Activated CD8-positive, alpha-beta memory T cell treated with anti-CD3 and anti-CD28 coated beads, Interleukin-2, amount 50 U/mL, for 24 hours (primary cell): ENCODE data around the gene UBE2E2.

ENCODE experiments used
- DNase-seq: peaks from one replicate; pipeline ENCODE4 v3.0.0-alpha.2; 2020; ENCODE audit errors: extremely low read depth

The UBE2E2 gene

DNA sequence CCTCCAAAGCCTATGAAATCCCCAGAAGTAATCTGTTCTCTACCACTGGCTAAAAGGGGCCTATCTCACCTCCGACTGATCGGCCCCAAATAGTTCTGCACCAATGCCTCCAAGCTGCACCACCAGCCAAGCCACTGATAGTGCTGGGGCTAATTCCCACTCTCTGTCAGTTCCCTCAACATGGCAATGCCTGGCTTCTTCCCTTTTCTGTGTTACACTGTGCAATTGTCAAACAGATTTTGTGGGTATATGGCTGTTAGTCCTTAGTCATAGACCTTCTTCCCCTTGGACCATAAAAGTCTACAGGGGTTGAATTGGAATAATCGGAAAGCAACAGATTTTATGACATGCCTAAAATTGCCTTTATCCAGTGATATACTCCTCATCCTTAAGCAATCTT, 9.3 kb upstream of the UBE2E2 start:
- DNase-seq = no peak

DNA sequence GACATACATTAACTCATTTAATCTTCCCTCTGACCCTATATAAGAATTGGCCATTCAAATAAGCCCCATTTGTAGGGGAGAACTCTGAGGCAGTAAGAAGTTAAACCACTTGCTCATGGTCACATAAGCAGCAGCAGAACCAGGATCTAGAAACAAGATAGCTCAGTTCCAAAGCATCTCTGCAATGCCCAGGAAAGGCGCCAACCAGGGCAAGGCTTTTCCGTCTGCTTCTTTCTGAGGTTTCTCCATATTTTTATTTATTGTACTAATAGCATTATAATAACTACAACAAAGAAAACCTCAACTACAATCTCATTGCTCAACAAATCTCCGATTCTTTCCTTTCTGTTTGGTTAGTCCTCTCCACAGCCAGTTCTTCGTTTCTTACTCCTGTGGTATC, 4.3 kb upstream of the UBE2E2 start:
- no peak for DNase-seq

DNA sequence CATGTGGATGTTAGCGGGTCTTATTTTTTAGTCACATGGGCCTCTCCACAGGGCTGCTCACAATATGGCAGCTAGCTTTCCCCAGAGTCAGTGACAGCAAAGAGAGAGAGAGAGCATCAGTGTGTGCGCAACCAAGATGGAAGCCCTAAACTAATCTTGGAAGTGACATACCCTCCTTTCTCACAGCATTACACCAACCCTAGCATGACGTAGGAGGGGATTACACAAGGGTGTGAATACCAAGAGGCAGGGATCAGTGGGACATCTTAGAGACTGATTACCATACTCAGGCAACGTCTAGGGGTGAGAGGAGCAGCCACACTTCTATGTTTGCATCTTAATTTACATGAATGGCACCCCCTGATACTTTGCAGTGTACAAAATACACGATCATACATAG, 3.5 kb upstream of the UBE2E2 start:
- DNase-seq = no peak

DNA sequence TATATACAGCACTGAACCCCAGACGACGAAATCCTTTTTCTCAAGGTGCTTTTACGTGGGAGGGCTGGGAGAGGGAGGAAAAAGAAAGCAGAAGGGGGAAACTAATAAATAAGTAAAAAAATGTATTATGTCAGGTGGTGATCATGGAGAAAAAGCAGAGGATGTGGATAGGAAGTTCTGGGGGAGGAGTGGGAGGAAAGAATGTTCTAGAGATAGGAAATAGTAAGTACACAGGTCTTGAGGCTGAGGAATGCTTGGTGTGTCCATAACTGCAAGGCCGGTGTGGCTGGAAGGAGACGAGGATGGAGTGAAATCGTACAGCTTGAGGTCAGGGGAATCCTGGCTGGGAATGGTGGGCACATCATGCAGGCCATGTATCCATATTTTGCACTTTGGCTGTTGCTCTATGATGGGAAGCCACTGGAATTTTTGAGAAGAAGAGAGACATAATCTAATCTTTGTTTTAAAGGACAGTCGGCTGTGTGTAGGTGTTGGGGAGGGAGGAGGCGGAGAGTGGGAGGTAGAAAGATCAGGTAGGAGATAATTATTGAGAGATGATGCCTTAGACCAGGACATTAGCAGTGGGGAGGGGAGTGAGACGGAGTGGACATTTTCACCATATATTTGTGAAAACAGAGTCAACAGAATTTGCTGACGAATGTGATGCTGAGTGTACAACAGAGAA, 1.8 kb upstream of the UBE2E2 start:
- DNase-seq = no peak

DNA sequence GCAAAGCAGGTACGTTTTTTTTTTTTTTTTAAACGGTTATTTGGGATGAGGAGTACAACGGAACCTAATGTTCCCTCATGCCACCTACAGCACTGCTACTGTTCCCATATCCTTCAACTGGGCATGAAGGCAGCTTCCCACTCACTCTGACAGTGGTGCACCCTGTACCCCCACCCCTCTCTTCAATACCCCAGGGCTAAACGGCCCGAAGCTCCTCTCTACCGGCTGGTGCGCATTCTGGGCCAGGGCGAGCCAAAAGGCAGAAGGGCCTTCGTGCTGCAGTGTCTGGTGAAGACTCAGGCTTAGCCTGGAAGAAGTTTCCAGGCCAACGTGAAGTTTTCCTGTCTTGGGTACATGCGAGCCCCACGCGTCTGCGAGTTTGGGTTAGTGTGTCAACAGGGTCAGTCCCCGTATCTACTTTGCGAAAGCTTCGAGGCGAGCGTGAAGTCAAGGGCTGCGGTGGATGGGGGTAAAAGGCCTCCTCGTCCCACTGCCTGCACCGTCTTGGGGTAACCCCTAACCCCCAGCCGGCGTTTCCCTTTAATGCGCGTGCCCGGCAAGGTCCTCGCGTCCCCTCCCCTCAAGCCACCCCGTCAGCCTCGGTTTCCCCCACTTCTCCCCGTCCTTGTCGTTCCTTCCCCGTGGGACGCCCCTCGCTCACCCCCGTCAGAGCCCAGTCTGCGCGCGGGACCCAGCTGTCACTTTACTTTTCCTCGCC, 765 bp upstream of the UBE2E2 start:
- no peak for DNase-seq

DNA sequence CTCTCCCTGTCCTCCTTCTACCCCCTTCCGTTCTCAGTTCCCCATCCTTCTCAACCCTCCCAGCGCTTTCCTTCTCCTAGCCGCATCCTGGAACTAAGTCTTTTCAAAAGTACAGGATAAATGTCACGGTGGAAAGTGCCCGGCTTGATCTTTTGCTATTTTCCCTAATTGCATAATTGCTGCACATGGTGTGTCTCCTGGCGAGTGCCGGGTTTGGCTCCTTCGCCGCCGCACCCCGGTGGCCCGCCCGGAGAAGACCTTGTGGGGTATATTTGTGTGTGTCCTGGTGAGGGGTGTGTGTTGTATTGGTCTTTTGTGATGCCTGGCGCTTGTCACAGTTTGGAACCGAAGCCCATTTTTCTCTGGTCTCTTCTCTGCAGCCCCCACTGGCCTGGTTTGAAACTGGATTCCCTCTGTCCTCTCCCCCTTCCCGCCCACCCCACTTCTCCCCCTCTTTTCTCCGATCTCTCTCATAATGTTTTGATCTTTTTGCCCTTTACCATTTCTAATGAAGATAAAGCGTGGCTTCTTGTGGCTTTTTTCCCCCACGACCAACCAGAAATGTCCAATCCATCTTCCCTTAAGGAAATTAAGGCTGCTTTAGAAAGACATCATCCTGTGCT, 692 bp downstream of the UBE2E2 start:
- no peak for DNase-seq

DNA sequence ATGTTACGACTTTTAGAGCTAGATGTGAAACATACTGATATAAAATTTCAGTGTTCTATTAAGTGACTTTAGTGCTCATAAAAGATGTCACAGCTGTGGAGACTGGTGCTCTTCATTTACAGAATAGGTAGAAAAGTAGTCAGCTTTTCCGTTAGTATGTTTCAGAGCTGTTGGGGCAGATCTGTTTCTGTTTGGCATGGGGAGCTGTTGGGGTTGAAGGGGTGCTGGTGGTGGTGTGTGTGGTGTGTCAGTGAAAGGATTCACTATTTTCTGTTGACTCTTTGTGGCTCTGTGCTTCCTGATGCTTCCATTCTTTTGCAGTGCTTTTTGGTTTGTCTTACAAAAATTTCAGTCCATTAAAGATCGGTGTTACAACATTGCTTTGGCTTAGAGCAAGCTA, 3.2 kb downstream of the UBE2E2 start:
- no peak for DNase-seq

DNA sequence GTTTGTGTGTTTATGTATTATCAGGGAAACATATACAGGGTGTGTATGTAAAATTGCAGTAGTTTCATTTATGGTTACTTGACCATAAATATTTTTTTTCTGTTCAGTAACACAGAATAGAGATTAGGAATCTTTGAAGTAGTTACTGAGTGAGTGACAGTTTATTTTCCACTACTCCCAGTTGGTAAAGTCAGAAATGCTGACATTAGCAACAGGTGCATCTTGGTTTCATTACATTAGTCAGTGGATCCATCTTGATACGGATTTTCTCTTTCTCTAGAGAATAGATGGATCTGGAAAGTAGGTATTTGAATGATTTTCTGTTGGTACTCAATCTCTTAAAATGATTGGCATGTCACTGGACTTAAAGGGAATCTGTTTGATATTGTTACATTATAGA, 6.0 kb downstream of the UBE2E2 start:
- no peak for DNase-seq

DNA sequence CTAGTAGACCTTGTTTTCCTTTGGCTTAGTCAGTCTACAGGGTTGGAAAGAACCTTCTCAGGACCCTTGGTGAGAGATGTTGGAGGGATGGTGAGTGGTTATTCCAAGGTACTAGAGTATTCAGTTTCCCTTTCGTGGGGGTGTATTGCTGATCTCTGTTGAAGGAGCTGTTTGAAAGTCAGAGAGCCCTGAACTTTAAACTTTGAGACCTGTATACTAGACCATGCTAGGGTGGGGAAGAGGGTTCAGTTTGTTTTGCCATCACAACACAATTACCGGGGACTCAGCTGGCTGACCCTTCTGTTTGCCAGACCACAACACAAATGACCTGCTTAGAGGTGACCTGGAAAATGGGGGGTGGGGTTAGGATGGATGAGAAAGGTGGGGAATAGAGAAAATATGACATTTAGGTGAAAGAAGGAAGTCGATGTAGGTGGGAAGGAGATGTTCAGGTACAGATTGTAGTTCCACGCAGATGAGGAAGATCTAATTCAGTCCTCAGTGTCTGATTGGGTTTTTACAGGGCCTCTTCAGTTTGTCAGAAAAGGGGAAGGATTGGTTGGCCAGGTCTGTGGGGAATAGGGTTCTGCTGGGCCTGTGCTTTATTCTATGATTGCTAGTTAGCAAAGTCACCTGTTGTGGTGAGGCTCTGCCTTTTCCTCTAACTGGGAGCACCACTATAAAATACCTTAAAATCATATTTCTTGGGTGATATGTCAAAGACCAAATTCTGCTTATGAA, 6.8 kb downstream of the UBE2E2 start:
- DNase-seq = no peak

DNA sequence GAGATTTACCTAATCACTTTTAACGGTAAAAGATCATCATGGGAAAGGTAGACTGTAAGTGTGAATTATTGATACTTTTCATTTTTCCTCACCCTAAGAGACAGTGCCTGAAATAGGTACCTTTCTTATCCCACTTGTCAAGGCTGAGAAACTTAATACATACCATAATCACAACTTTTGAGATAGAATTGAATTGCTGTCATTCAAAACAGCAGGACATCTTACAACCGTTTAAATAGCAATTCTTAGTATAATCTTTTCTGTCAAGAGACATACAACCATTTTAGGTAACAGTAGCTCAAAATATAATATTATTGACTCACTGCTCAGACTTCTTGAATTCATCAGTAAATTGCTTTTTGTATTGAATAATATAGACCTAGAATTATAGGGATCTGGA, 10.7 kb downstream of the UBE2E2 start:
- DNase-seq = no peak

DNA sequence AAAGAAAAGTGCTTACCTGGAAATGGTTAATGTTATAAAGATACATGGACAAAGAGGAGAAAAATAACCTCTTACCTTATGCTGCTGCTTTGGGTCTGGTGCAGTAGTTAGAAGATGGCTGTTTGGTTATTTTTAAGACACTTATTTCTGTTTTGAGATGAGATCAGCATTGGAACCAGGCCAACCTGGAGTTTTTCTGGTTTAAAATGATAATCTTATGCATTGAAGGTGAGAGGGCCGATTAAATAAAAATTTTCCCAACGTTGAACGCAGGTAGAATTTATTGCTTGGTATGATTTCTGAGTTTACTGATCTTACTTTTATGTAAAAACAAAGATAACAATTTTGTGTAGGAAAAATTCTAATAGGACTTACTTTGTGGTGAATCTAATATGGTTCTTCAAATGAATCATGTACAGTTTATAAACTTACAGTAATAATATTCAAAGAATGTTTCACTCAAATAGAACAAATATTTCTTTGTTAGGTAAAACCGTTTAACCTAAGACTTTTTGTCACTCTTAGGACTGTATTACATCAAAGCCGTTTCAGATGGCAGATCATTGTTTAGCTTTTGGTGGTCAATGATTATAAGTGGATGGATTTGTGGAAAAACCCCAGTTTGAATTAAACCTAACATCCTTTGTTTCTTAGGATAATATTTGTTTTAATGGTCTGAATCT, 14.9 kb downstream of the UBE2E2 start:
- DNase-seq = no peak

DNA sequence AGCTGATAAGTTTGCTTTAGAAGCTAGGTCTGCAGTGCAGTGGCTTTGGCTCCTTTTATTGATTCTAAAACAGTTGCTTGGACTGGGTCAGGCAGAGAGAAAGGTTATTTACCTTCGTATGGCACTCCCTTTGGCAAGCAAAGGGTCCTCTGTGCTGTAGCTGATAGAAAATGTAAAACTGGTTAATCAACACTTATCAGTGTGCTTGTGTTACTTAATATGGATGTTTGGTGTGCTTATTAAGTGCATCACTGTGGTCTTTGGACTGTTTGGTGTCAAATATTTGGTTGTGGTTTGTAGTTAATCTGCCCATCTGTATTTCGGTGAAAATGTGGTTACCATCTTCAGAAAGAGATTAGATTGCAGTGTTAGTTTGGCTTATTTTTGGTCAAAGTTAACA, 16.0 kb downstream of the UBE2E2 start:
- no peak for DNase-seq

DNA sequence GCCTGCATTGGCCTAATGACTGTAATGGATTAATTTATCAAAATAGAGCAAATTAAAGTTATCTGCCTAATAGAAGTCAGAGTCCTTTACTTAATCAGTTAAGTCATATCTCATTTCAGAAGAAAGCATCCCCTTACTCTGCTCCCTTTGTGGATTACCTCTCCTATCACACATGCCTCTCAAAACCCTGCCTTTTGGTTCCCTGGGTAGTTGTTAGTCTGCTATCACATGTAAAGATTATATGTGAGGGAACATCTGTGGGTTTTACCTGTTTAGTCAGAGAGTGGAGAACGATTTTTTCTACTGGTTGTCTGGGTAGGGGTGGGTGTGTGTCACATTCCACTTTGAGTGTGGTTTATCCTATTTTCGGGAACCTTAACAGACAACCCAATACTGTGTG, 16.4 kb downstream of the UBE2E2 start:
- DNase-seq = no peak

DNA sequence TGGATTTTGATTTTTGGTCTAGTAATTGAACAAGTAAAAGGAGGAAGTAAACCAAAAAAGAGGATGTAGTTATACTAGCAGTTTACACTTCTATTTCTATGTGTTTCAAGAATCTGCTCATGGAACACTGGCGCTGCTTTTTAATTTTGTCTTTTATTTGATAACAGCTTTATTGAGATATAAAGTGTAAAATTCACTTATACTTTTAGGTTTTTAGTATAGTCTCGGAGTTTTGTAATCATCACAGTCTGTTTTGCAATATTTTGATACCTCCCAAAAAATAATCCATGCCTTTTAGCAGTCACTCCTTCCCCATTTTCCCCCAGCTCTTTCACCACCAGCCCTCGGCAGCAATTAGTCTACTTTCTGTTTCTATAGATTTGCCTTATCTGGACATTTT, 18.0 kb downstream of the UBE2E2 start:
- DNase-seq = no peak

DNA sequence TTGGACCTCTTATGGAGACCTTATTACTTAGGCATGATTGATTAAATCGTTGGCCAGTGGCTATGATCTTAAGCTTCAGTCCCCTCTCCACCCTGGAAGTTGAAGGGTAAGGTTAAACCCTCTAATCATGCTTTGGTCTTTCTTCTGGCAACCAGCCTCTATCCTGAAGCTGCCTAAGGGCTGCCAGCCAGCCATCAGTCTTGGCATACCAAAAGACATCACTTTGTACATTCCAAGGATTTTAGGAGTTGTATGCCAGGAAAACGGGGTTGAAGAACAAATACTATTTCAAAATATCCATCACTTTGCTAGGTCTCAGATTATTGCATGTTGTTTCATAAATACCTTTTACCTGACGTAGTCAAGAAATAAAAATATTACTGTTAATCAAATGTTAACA, 28.9 kb downstream of the UBE2E2 start:
- DNase-seq = no peak

DNA sequence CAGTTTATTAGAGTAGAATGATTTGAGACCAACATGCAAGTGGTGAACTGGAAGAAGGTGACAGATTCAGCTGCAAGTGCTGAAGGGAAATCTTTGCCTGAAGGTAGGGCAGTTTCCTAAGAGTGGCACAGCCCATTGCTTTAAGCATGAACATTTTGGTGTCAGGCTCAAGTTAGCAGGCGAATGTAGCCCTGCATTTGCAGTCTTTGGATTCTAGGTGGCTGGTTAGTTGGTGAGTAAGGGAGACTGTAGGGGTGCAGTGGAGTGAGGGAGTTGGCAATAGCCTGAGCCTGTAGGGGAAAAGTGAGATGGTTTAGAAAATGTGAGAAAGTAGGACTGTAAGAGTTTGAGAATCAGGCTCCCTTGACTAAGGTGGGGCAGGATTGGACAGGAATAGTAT, 29.7 kb downstream of the UBE2E2 start:
- no peak for DNase-seq

DNA sequence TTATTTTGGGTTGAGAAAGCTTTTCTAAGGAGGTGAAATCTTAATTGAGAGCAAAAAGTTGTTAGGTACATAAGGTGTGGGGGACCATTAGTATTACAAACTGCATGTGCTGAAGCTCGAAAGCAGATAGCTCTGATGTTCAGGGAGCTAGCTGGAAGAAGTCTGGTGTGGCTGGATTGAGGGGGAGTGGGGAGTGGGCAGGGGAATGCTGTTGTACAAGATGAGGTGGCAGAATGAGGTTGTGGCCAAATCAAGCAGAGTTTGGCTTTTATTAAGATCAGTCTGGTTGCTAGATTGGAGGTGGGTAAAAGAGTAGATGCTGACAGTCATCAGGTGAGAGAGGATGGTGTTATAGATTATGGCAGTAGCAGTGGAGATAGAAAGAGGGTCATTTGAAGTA, 32.1 kb downstream of the UBE2E2 start:
- DNase-seq = no peak

DNA sequence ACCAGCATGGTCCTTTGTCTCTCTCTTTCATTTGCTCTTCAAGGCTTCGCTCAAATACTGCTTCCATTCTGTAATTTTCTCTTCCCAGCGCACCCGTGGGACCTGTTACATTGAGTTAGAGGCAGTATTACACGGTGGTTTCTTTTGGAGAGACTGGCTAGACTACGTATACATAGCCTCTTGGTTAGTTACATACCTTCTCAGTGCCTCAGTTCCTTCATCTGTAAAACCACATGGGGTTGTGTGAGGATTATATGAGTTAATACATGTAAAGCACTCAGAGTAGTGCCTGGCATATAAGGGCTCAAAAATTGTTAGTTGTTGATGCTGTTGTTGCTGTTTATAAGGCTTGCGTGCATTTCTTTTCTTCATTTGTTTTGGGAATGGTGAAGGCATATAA, 33.8 kb downstream of the UBE2E2 start:
- no peak for DNase-seq

DNA sequence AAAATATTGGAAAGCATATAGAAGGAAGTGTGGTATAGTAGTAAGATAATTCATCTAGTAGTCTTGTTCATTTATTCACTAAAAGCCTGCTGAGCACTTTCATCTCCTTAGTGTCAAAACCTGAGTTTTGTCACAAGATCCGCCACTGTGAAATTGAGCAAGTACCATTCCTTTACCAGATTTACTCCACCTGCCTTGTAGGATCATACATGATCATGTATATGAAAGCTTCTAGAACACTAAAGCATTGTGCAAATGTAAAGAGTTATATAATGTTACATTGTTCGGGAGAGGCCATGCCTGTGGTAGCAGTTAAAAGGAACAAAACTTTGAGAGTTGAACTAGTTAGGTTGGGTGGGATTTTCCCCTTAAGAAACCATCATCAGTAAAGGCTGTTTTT, 35.0 kb downstream of the UBE2E2 start:
- no peak for DNase-seq

DNA sequence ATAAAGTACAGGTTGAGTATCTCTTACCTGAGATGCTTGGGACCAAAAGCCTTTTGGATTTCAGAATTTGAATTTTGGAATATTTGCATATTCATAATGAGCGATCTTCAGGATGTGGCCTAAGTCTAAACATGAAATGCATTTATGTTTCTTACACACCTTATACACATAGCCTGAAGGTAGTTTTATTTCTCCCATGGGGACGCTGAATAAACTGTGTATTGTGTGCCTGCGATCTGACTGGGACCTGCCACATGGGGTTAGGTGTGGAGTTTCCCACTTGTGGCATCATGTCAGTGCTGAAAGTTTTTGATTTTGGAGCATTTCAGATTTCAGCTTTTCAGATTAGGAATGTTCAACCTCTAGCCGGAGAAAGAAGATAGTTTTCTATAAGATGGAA, 35.5 kb downstream of the UBE2E2 start:
- no peak for DNase-seq

DNA sequence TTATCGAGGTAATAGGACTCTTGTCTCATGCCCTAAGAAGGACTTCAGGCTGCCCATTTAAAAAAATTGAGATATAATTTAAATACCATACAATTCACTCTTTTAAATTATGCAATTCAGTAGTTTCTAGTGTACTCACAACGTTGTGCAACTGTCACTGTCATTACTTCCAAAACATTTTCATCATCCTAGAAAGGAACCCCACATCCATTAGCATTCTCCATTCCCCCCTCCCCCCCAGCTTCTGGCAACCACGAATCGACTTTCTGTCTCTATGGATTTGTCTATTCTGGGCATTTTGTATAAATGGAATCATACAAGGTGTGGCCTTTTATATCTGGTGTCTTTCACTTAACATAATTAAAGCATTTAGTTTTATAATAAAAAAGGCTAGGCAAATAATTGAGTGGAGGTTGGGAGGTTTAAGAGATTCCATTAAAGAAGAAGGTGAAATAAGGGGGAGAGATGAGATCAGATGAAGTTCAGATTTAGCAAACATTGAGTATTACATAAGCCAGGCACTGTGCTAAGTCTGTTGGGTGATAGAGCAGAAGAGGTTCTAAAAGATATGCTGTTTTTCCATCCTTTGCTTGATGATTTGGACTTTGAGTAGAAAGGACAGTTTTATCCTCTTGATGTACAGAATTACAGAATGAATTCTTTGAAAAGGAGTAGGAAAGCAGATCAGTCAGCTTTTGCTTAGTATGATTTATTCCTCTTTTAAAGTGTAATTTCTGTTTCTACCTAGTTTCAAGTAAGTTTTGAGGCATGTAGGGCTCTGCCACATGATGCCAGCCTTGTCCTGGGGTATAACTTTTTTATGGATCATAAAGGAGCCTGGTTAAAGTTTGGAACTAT, 36.3 kb downstream of the UBE2E2 start:
- DNase-seq = no peak
